Gastrocnemius medialis (tissue), 4 donors: ENCODE measurements around the gene ARID1B. TPM values are rescaled to one million over a fixed set of nuclear protein-coding genes. Genes with fewer than 3 reads are reported as not detected.

ENCODE experiments used
- ATAC-seq, 2 donors: fragments of 150-250 bp; one replicate each; pipeline ENCODE4 v1.9.1; 2016
- DNase-seq, 2 donors: peaks; one replicate each; pipeline ENCODE4 v3.0.0-alpha.2; 2019
- H3K27ac ChIP-seq, 4 donors: fragments of 200-600 bp; sonication (generic); 1 replicate in 1 of 4; 2 replicates in 3 of 4; pipeline ENCODE4 v1.5.1; 2016 to 2018; ENCODE audit warnings: mild to moderate bottlenecking in 2 of 4, moderate library complexity in 1 of 4
- H3K27me3 ChIP-seq, 3 donors: fragments of 200-600 bp; sonication (generic) in 2 of 3; 1 replicate in 1 of 3; 2 replicates in 2 of 3; pipeline versions ENCODE4 v1.5.1 to v1.6.0; 2016 to 2019; ENCODE audit warnings: mild to moderate bottlenecking in 1 of 3, moderate library complexity in 1 of 3
- H3K36me3 ChIP-seq, 2 donors: fragments of 200-600 bp; sonication (generic) in 1 of 2; one replicate each; pipeline ENCODE4 v1.5.1; 2017 to 2018
- H3K4me1 ChIP-seq, 2 donors: fragments of 200-600 bp; sonication (generic) in 1 of 2; one replicate each; pipeline ENCODE4 v1.5.1; 2016 to 2017; ENCODE audit warnings: mild to moderate bottlenecking in 2 of 2
- H3K4me3 ChIP-seq, 4 donors: fragments of 200-600 bp; sonication (generic) in 3 of 4; 1 replicate in 1 of 4; 2 replicates in 3 of 4; pipeline ENCODE4 v1.5.1; 2016 to 2019; ENCODE audit warnings: mild to moderate bottlenecking in 2 of 4
- H3K9me3 ChIP-seq, 3 donors: fragments of 200-600 bp; sonication (generic) in 2 of 3; 1 replicate in 1 of 3; 2 replicates in 2 of 3; pipeline ENCODE4 v1.5.1; 2016 to 2019
- CTCF ChIP-seq, 5 experiments: fragments of 450-650 bp in 3 of 5; fragments of 200-600 bp in 2 of 5; sonication (generic) in 2 of 5; IDR thresholded peaks in 4 of 5; conservative IDR thresholded peaks in 1 of 5; 1 replicate in 4 of 5; 2 replicates in 1 of 5; pipeline ENCODE4 v1.5.1; 2016 to 2019; ENCODE audit warnings: antibody characterized with exemption in 5 of 5, mild to moderate bottlenecking in 3 of 5, moderate library complexity in 3 of 5
- POLR2A ChIP-seq, 2 donors: fragments of 450-650 bp; IDR thresholded peaks; one replicate each; pipeline ENCODE4 v1.6.1; 2017; ENCODE audit warnings: antibody characterized with exemption in 2 of 2, mild to moderate bottlenecking in 2 of 2, moderate library complexity in 2 of 2
- in situ Hi-C, 4 donors: fragments of 200-750 bp; cut with MboI; loops; one replicate each; pipeline versions ENCODE4 v1.15.0 to v1.8.0; 2017; ENCODE audit warnings: low sequenced_read_pairs in 4 of 4
- intact Hi-C: fragments of 100-400 bp; cut with DNase I; formaldehyde crosslinking; loops from one replicate; pipeline ENCODE4 v1.15.1; 2023; ENCODE audit warnings: low total_unique reads
- total RNA-seq, 4 donors: library from RNA; depleted of rRNA; stranded (reverse); fragments of >200 nt; gene quantifications; one replicate each; pipeline versions ENCODE4 v1.1.0 to v1.2.3, GENCODE V29; 2016

ARID1B gene
- total RNA-seq, 4 donors from 2014 or later = 54.9 to 75.3 (median 62.0) TPM

GRCh38 chr6:157077251-157077650 lies 300.1 kb downstream of the ARID1B start:
- Histone ChIP-seq H3K27ac (no peak overlapping the region), H3K4me3 (no peak overlapping the region), H3K36me3 (no peaks in the 10 kb centered on the region), H3K27me3 (no peaks in the 10 kb centered on the region), H3K4me1 (peaks cover 26 to 44% of the 10 kb centered on the region in 2 donors), H3K9me3 (no peaks in the 10 kb centered on the region)
- no peak for TF ChIP-seq POLR2A (IDR thresholded peaks at IDR 0.05)
- no peak for TF ChIP-seq CTCF (IDR thresholded peaks at IDR 0.05 in 4 of 5, conservative IDR thresholded peaks at IDR 0.05 in 1 of 5)
- in situ Hi-C loops = no loop called here
- DNase-seq (no peak), ATAC-seq (no peak)
- intact Hi-C loops = no loop called here

- Histone ChIP-seq H3K27me3 (no peaks in the 10 kb centered on the region), H3K4me3 (no peak overlapping the region), H3K27ac (no peak overlapping the region), H3K4me1 (peaks cover 26 to 44% of the 10 kb centered on the region in 2 donors), H3K9me3 (no peaks in the 10 kb centered on the region), H3K36me3 (no peaks in the 10 kb centered on the region)
- no peak for TF ChIP-seq CTCF (IDR thresholded peaks at IDR 0.05 in 4 of 5, conservative IDR thresholded peaks at IDR 0.05 in 1 of 5)
- no peak for TF ChIP-seq POLR2A (IDR thresholded peaks at IDR 0.05)
- ATAC-seq = no peak
- in situ Hi-C loops = no loop called here
- intact Hi-C loops = no loop called here
- DNase-seq = no peak
Observed at GRCh38 chr6:157078326-157078725, 301.1 kb downstream of the ARID1B start.

GRCh38 chr6:157079277-157079676 lies 302.1 kb downstream of the ARID1B start:
- H3K4me1 ChIP-seq = peaks cover 26 to 38% of the 10 kb centered on the region in 2 donors
- ATAC-seq (no peak), DNase-seq (no peak)
- TF ChIP-seq CTCF (IDR thresholded peaks at IDR 0.05 in 4 of 5, conservative IDR thresholded peaks at IDR 0.05 in 1 of 5) = no peak
- no peak for TF ChIP-seq POLR2A (IDR thresholded peaks at IDR 0.05)
- H3K9me3 ChIP-seq = no peaks in the 10 kb centered on the region
- in situ Hi-C loops (no loop called here), intact Hi-C loops (no loop called here)
- no peaks in the 10 kb centered on the region for H3K27me3 ChIP-seq
- H3K36me3 ChIP-seq = no peaks in the 10 kb centered on the region
- no peak overlapping the region for H3K27ac ChIP-seq
- no peak overlapping the region for H3K4me3 ChIP-seq

- Histone ChIP-seq H3K27me3 (no peaks in the 10 kb centered on the region), H3K27ac (no peak overlapping the region), H3K9me3 (no peaks in the 10 kb centered on the region), H3K4me1 (peaks cover 26 to 38% of the 10 kb centered on the region in 2 donors), H3K4me3 (no peak overlapping the region), H3K36me3 (peaks cover 0 to 3% of the 10 kb centered on the region in 2 donors)
- intact Hi-C loops (no loop called here), in situ Hi-C loops (no loop called here)
- no peak for DNase-seq
- no peak for ATAC-seq
- TF ChIP-seq CTCF (IDR thresholded peaks at IDR 0.05 in 4 of 5, conservative IDR thresholded peaks at IDR 0.05 in 1 of 5) = no peak
- no peak for TF ChIP-seq POLR2A (IDR thresholded peaks at IDR 0.05)
Observed at GRCh38 chr6:157079771-157080170, 302.6 kb downstream of the ARID1B start.

GRCh38 chr6:157080986-157081391 lies 303.8 kb downstream of the ARID1B start:
- no peak overlapping the region for H3K4me3 ChIP-seq
- H3K4me1 ChIP-seq = peaks cover 26 to 37% of the 10 kb centered on the region in 2 donors
- no peak for ATAC-seq
- DNase-seq = no peak
- TF ChIP-seq POLR2A (IDR thresholded peaks at IDR 0.05) (no peak), CTCF (IDR thresholded peaks at IDR 0.05 in 4 of 5, conservative IDR thresholded peaks at IDR 0.05 in 1 of 5) (no peak)
- intact Hi-C loops (no loop called here), in situ Hi-C loops (no loop called here)
- no peak overlapping the region for H3K27ac ChIP-seq
- H3K27me3 ChIP-seq = no peaks in the 10 kb centered on the region
- peaks cover 0 to 8% of the 10 kb centered on the region in 2 donors for H3K36me3 ChIP-seq
- H3K9me3 ChIP-seq = no peaks in the 10 kb centered on the region
